Uterus (tissue), 2 donors: ENCODE data around the gene PUSL1.

Experiments used
- POLR2A ChIP-seq, 2 donors: fragments of 450-650 bp; IDR thresholded peaks; one replicate each; pipeline ENCODE4 v1.6.1; 2016; ENCODE audit warnings: antibody characterized with exemption in 2 of 2, mild to moderate bottlenecking in 1 of 2, moderate library complexity in 1 of 2
- TF ChIP-seq, protein P1 (sequence below), 4 experiments: fragments of 200-600 bp in 2 of 4; fragments of 450-650 bp in 2 of 4; sonication (generic) in 2 of 4; IDR thresholded peaks; one replicate each; pipeline ENCODE4 v1.5.1; 2016 to 2019; ENCODE audit warnings: antibody characterized with exemption in 4 of 4, mild to moderate bottlenecking in 2 of 4, moderate library complexity in 1 of 4

DNA sequence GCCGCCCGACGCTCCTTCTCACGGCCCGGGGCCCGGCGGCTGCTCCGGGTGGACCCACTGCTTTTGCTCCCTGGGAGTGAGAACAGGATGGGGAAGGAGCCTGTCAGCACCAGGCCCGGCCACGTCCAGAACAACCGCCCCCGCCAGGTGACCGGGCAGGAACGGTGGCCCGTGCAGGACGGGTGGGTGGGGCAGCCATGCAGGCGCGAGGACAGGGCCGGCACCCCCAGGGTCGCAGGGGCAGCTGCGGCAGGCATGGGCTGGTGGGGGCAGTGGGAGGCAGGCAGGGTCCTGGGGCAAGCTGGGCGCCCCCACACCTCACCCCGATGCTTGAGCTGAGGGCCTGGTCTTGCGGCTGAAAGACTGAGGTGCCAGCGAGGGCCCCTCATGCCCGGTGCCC, 28.0 kb downstream of the PUSL1 start:
- TF ChIP-seq, protein P1, sequence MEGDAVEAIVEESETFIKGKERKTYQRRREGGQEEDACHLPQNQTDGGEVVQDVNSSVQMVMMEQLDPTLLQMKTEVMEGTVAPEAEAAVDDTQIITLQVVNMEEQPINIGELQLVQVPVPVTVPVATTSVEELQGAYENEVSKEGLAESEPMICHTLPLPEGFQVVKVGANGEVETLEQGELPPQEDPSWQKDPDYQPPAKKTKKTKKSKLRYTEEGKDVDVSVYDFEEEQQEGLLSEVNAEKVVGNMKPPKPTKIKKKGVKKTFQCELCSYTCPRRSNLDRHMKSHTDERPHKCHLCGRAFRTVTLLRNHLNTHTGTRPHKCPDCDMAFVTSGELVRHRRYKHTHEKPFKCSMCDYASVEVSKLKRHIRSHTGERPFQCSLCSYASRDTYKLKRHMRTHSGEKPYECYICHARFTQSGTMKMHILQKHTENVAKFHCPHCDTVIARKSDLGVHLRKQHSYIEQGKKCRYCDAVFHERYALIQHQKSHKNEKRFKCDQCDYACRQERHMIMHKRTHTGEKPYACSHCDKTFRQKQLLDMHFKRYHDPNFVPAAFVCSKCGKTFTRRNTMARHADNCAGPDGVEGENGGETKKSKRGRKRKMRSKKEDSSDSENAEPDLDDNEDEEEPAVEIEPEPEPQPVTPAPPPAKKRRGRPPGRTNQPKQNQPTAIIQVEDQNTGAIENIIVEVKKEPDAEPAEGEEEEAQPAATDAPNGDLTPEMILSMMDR (IDR thresholded peaks at IDR 0.05), result no peak
- no peak for TF ChIP-seq POLR2A (IDR thresholded peaks at IDR 0.05)
